Activated CD4-positive, alpha-beta T cell treated with anti-CD3 and anti-CD28 coated beads, Interleukin-2, amount 50 U/mL, for 48 hours (primary cell): Measurements from ENCODE around the gene CLSTN2.

Experiments used
- DNase-seq, 2 experiments: peaks; one replicate each; pipeline ENCODE4 v3.0.0-alpha.2; 2020

CLSTN2 gene

GRCh38 chr3:139944256-139944910 is 9.4 kb downstream of the CLSTN2 start:
- no peak for DNase-seq

- DNase-seq, result no peak
Observed at GRCh38 chr3:139945386-139945785, 10.4 kb downstream of the CLSTN2 start.

GRCh38 chr3:139945942-139946341 is 11.0 kb downstream of the CLSTN2 start:
- no peak for DNase-seq

- DNase-seq, result no peak
Observed at GRCh38 chr3:139948467-139948866, 13.5 kb downstream of the CLSTN2 start.

- DNase-seq, result no peak
Observed at GRCh38 chr3:139948898-139949297, 13.9 kb downstream of the CLSTN2 start.

- no peak for DNase-seq
Observed at GRCh38 chr3:139953131-139953910, 18.3 kb downstream of the CLSTN2 start.

- DNase-seq, result no peak
Observed at GRCh38 chr3:139954146-139954860, 19.3 kb downstream of the CLSTN2 start.

- no peak for DNase-seq
Observed at GRCh38 chr3:139957844-139958243, 22.9 kb downstream of the CLSTN2 start.

- DNase-seq, result no peak
Observed at GRCh38 chr3:139969386-139969785, 34.4 kb downstream of the CLSTN2 start.

GRCh38 chr3:139970526-139970925 is 35.5 kb downstream of the CLSTN2 start:
- no peak for DNase-seq

GRCh38 chr3:139974809-139975425 is 39.9 kb downstream of the CLSTN2 start:
- no peak for DNase-seq

- DNase-seq, result no peak
Observed at GRCh38 chr3:139975594-139976365, 40.8 kb downstream of the CLSTN2 start.

GRCh38 chr3:139978966-139979365 is 44.0 kb downstream of the CLSTN2 start:
- no peak for DNase-seq

- no peak for DNase-seq
Observed at GRCh38 chr3:139979991-139980390, 45.0 kb downstream of the CLSTN2 start.

GRCh38 chr3:139982404-139982803 is 47.4 kb downstream of the CLSTN2 start:
- no peak for DNase-seq

- no peak for DNase-seq
Observed at GRCh38 chr3:139985576-139985975, 50.6 kb downstream of the CLSTN2 start.

- no peak for DNase-seq
Observed at GRCh38 chr3:139987908-139988307, 52.9 kb downstream of the CLSTN2 start.

- DNase-seq, result no peak
Observed at GRCh38 chr3:139988472-139989156, 53.6 kb downstream of the CLSTN2 start.

GRCh38 chr3:139994891-139995290 is 59.9 kb downstream of the CLSTN2 start:
- DNase-seq, result no peak

- no peak for DNase-seq
Observed at GRCh38 chr3:140004271-140004670, 69.3 kb downstream of the CLSTN2 start.

- no peak for DNase-seq
Observed at GRCh38 chr3:140006331-140006730, 71.3 kb downstream of the CLSTN2 start.

GRCh38 chr3:140007081-140007480 is 72.1 kb downstream of the CLSTN2 start:
- DNase-seq, result no peak
